Mesothelial cell of epicardium (in vitro differentiated cells): ENCODE measurements around the gene FAM13C. TPM values are rescaled to one million over a fixed set of nuclear protein-coding genes. Genes with fewer than 3 reads are reported as not detected.
"Not testable (repeated sequence)": the region's sequence is repeated elsewhere in the genome, so short reads cannot be mapped to it uniquely, and the experiment has no call there.

Experiments used
- DNase-seq, 2 experiments: peaks; one replicate each; pipeline ENCODE4 v3.0.0; 2021; ENCODE audit warnings: low spot score in 2 of 2; ENCODE audit not compliant: unreplicated experiment in 2 of 2
- H3K27ac Mint-ChIP-seq: 2 replicates; pipeline ENCODE4 v1.8.0; 2021; ENCODE audit warnings: mixed read lengths
- H3K27me3 Mint-ChIP-seq: 2 replicates; pipeline ENCODE4 v1.8.0; 2021; ENCODE audit warnings: low read depth, mixed read lengths
- H3K36me3 Mint-ChIP-seq: 2 replicates; pipeline ENCODE4 v1.8.0; 2021; ENCODE audit warnings: mixed read lengths
- H3K4me1 Mint-ChIP-seq: 2 replicates; pipeline ENCODE4 v1.8.0; 2021; ENCODE audit warnings: mixed read lengths
- H3K4me3 Mint-ChIP-seq: 2 replicates; pipeline ENCODE4 v1.8.0; 2021; ENCODE audit warnings: mild to moderate bottlenecking, moderate library complexity, mixed read lengths
- H3K9me3 Mint-ChIP-seq: 2 replicates; pipeline ENCODE4 v1.8.0; 2021; ENCODE audit warnings: mixed read lengths
- total RNA-seq: library from RNA; stranded (reverse); gene quantifications from 3 replicates; pipeline ENCODE4 v1.2.1, GENCODE V29; 2021
- TF ChIP-seq, protein P1 (sequence below): fragments of 200-600 bp; sonication (generic); IDR thresholded peaks from one replicate; pipeline ENCODE4 v1.5.0; 2021; ENCODE audit warnings: antibody characterized with exemption; ENCODE audit not compliant: unreplicated experiment

The FAM13C gene
- total RNA-seq, 1 donor from 2014 or later, result 7.3 TPM

DNA sequence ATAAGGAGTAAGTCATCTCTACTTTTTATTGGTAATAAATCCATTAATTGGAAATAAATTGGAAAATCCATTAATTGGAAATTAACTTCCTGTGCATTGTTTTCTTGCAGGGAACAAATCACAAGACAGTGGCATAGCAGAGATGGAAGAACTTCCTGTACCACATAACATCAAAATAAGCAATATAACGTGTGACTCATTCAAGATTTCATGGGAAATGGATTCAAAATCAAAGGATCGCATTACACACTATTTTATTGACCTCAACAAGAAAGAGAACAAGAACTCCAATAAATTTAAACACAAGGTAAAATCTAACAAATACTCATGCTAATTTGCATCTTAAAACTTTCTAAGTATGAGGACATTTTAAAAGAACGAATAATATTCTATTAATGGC is 128.2 kb downstream of the FAM13C start:
- Mint-ChIP-seq H3K27ac (no peak overlapping the region), H3K4me1 (no peaks in the 10 kb centered on the region), H3K36me3 (peaks cover 4% of the 10 kb centered on the region), H3K9me3 (peaks cover 5% of the 10 kb centered on the region), H3K27me3 (no peaks in the 10 kb centered on the region), H3K4me3 (no peak overlapping the region)
- no peak for DNase-seq
- TF ChIP-seq, protein P1, sequence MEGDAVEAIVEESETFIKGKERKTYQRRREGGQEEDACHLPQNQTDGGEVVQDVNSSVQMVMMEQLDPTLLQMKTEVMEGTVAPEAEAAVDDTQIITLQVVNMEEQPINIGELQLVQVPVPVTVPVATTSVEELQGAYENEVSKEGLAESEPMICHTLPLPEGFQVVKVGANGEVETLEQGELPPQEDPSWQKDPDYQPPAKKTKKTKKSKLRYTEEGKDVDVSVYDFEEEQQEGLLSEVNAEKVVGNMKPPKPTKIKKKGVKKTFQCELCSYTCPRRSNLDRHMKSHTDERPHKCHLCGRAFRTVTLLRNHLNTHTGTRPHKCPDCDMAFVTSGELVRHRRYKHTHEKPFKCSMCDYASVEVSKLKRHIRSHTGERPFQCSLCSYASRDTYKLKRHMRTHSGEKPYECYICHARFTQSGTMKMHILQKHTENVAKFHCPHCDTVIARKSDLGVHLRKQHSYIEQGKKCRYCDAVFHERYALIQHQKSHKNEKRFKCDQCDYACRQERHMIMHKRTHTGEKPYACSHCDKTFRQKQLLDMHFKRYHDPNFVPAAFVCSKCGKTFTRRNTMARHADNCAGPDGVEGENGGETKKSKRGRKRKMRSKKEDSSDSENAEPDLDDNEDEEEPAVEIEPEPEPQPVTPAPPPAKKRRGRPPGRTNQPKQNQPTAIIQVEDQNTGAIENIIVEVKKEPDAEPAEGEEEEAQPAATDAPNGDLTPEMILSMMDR, result no peak

DNA sequence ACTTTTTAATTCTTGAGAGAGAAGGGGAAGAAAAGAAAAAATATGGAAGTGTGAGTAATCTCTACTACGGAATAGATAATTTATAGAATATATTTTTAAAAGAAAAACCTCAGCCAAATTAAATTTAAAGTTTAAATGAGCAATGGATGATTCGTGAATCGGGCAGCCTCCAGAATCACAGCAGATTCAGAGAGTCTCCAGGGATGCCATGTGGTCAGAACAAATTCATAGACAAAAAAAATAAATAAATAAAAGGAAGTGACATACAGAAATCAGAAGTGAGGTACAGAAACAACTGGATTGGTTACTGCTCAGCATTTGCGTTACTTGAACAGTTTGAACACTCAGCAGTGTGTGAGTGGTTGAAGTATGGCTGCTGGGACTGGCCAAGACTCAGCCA is 132.9 kb downstream of the FAM13C start:
- H3K9me3 Mint-ChIP-seq, result peaks cover 3% of the 10 kb centered on the region
- TF ChIP-seq, protein P1, result no peak
- H3K4me1 Mint-ChIP-seq, result no peaks in the 10 kb centered on the region
- DNase-seq, result no peak
- no peak overlapping the region for H3K27ac Mint-ChIP-seq
- H3K27me3 Mint-ChIP-seq, result no peaks in the 10 kb centered on the region
- H3K36me3 Mint-ChIP-seq, result no peaks in the 10 kb centered on the region
- H3K4me3 Mint-ChIP-seq, result no peak overlapping the region

DNA sequence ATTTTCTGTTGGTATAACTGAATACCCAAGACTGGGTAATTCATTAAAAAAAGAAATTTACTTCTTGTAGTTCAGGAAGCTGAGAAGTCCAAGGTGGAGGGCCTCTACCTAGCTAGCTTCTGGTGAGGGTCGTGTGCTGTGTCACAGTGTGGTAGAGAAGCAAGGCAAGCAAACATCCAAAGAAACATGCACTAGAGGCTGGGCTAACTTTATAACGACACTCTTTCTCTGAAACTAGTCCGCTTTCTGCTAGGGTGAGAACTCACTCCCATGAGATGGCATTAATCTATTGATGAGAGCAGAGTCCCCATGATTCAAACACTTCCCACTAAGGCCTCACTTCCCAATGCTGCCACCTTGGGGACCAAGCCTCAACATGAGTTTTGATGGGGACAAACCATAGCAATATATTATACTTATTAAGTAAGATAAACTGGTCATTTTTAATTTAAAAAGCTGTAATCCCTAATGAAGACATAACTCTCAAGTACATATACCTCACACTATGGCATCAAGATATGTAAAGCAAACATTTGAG is 135.1 kb downstream of the FAM13C start:
- no peak for DNase-seq
- H3K27me3 Mint-ChIP-seq, result no peaks in the 10 kb centered on the region
- H3K27ac Mint-ChIP-seq, result no peak overlapping the region
- H3K9me3 Mint-ChIP-seq, result peaks cover 6% of the 10 kb centered on the region
- peaks cover 4% of the 10 kb centered on the region for H3K4me1 Mint-ChIP-seq
- H3K4me3 Mint-ChIP-seq, result no peak overlapping the region
- H3K36me3 Mint-ChIP-seq, result no peaks in the 10 kb centered on the region
- TF ChIP-seq, protein P1, result no peak

DNA sequence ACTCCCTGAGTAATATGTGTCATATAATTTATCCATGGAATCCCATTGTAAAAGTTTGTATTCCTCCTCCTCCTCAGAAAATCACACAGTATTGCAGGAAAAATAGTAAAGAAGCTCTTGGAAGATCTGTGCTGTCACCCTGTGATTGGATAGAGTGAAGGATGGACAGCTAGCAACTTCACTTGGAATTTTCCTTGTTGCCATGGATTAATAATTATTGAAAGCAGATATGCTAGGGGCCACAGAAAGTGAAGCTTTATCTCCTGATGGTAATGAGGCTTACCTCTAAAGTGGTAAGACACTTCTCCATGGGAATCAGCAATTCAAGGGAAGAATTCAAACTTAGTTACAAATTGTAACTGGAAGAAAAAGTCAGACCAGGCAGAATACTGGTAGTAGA is 137.1 kb downstream of the FAM13C start:
- Mint-ChIP-seq H3K4me1 (peaks cover 7% of the 10 kb centered on the region), H3K9me3 (peaks cover 6% of the 10 kb centered on the region), H3K27ac (no peak overlapping the region), H3K27me3 (no peaks in the 10 kb centered on the region), H3K4me3 (no peak overlapping the region), H3K36me3 (no peaks in the 10 kb centered on the region)
- DNase-seq, result no peak
- TF ChIP-seq, protein P1, result no peak

DNA sequence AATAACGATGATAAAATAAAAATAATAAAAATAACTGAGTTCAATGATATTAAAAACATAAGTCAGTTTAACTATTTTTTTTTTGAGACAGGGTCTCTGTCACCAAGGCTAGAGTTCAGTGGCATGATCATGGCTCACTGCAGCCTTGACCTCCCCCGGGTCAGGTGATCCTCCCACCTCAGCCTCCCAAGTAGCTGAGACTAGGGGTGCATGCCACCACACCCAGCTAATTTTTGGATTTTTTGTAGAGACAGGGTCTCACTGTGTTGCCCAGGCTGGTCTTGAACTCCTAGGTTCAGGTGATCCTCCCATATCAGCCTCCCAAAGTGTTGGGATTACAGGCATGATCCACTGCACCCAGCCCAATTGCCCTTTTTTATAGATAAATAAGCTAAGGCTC is 138.8 kb downstream of the FAM13C start:
- not testable (repeated sequence) for H3K36me3 Mint-ChIP-seq, H3K9me3 Mint-ChIP-seq, DNase-seq, H3K4me1 Mint-ChIP-seq, H3K27ac Mint-ChIP-seq, H3K4me3 Mint-ChIP-seq, H3K27me3 Mint-ChIP-seq

DNA sequence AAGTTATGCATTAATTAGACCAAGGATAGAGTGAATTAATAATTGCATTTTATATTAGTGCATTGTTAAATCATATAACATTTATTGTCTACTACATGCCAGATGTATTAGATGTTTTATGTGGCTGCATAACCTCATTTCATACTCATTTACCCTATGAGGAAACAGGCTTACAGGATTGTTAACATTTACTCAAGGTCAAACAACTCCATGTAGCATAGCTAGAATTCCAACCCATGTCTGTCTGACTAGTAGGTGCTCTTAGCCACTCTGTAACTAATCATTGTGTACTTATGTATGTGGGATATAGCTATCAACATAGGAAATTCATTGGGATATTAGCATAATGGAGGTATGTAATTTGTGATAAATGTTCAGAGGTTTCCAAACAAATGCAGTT is 139.6 kb downstream of the FAM13C start:
- TF ChIP-seq, protein P1, result no peak
- Mint-ChIP-seq H3K36me3 (no peaks in the 10 kb centered on the region), H3K4me1 (peaks cover 7% of the 10 kb centered on the region), H3K4me3 (no peak overlapping the region), H3K9me3 (peaks cover 6% of the 10 kb centered on the region), H3K27me3 (no peaks in the 10 kb centered on the region), H3K27ac (no peak overlapping the region)
- no peak for DNase-seq
